ENCODE data around the gene ZNF319.
"Not testable (repeated sequence)": the region's sequence is repeated elsewhere in the genome, so short reads cannot be mapped to it uniquely, and the experiment has no call there.

ZNF319 gene

DNA sequence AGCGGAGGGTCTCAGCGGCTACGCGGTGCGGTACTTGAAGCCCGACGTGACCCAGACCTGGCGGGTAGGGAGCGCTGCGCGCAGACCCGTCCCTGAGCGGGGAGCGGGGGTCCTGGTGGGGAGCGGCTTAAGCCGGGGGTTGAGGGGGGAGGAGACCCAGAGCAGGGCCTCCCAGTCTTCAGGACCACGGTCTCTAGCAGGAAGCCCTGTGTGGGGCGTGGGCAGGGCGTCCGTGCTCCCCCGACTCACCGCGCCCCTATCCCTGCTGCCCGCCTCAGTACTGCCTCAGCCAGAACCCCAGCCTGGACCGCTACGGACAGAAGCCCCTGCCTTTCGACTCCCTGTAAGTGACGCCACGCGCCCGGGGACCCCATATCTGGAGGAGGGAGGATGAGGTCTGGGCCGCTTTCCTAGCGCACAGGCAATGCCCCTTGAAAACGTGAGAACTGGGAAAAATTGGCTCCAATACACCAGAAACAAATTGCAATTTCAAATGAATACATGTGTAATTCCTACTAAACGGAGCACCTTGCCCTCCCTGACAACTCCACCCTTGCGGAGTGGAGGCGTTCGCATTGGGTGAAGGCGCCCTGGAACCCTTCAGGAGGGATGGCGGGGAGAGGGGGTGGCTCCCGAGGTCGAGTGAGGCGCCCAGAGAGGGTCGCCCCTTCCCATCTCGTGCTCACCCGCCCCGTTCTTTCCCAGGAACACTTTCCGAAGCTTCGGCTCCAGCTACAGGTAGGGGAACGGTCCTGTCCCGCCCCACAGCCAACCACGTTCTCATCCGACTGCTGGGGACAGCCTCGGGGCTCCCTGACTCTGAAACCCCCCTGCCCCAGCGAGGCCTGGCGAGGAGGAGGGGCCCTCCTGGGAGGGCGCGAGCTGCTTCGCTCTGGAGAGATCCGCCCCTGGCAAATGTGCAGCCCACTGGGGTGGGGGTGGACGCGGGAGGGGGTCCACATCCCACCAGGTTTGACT, 15.0 kb downstream of the ZNF319 start:
- peak overlapping the region; percentile 79 for H3K4me3 ChIP-seq (ENCODE audit: low read depth, low read length)
- H2AFZ ChIP-seq (ENCODE audit: low read length, unreplicated experiment), result peak overlapping the region; percentile 84
- no peak overlapping the region for H3K27ac ChIP-seq (ENCODE audit: low read depth, low read length)

DNA sequence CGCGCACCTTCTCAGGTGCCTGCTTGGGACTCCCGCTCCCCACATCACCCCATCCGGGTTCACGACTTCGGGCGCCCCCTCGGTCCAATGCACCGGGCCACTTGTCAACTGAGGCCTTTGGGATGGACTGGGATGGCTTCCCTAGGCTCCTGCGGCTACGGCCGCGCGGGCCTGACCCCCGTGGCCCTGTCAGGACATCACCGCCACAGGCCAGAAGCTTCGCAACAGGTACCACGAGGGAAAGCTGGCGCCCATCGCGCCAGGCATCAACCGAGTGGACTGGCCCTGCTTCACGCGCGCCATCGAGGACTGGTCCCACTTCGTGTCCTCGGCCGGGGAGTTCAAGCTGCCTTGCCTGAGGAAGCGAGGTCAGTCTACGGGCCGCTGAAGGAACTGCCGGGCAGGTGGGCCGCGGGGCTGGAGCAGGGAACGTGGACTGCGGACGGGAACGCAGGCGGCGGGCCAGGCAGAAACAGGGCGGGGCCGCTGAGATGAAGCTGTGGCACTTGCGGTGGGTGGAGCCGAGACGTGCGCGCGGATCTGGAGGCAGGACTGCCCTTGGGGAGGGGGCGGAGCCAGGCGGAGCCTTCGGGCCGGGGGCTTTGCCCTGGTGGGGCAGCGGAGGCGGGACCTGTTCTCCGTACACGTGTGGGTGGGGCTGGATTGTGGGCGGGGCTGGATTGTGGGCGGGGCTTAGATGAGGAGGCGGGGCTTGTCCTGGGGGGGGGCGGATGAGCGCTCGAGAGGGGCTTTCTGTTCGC, 15.8 kb downstream of the ZNF319 start:
- Histone ChIP-seq H3K79me2 (ENCODE audit: control insufficient read depth, insufficient read depth, low read length, unreplicated experiment) (no peaks in the 10 kb centered on the region), H3K4me3 (ENCODE audit: low read depth, low read length) (peak overlapping the region; percentile 79), H3K27ac (ENCODE audit: low read depth, low read length) (no peak overlapping the region), H3K4me1 (ENCODE audit: control insufficient read depth, insufficient read depth, low read length, unreplicated experiment) (peaks cover 3% of the 10 kb centered on the region), H3K36me3 (ENCODE audit: insufficient read depth, low read length) (no peaks in the 10 kb centered on the region), H2AFZ (ENCODE audit: low read length, unreplicated experiment) (peak overlapping the region; percentile 84), H3K27me3 (ENCODE audit: insufficient read depth, low read length) (peaks cover 9% of the 10 kb centered on the region; the same call in 1 of the 2 replicates)

More for the DNA sequence above, 15.0 kb downstream of the ZNF319 start:
- Histone ChIP-seq H3K36me3 (ENCODE audit: insufficient read depth, low read length) (no peaks in the 10 kb centered on the region), H3K4me1 (ENCODE audit: control insufficient read depth, insufficient read depth, low read length, unreplicated experiment) (peaks cover 3% of the 10 kb centered on the region), H3K79me2 (ENCODE audit: control insufficient read depth, insufficient read depth, low read length, unreplicated experiment) (no peaks in the 10 kb centered on the region), H3K27me3 (ENCODE audit: insufficient read depth, low read length) (peaks cover 9% of the 10 kb centered on the region; the same call in 1 of the 2 replicates)

DNA sequence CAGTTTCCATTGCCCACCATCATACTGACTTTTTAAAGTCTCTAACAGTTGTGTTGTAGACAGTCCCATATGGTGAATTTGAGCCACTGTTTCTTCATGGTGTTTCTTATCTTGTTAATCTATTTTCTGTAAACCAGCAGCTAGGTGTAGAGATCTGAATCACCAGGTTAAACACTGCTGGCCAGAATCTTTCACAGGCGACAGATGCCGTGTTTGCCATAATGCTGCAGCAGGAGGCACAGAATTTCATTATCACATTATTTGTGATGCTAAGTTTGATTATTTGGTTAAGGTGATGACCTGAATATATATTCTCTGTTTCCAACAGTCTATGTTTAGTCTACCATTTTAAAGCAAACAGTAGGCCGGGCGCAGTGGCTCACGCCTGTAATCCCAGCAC, 18.1 kb downstream of the ZNF319 start:
- Histone ChIP-seq H3K27me3 (ENCODE audit: insufficient read depth, low read length) (peaks cover 9% of the 10 kb centered on the region; the same call in 1 of the 2 replicates), H3K36me3 (ENCODE audit: insufficient read depth, low read length) (no peaks in the 10 kb centered on the region), H2AFZ (ENCODE audit: low read length, unreplicated experiment) (no peak overlapping the region), H3K4me3 (ENCODE audit: low read depth, low read length) (no peak overlapping the region), H3K4me1 (ENCODE audit: control insufficient read depth, insufficient read depth, low read length, unreplicated experiment) (peaks cover 3% of the 10 kb centered on the region), H3K79me2 (ENCODE audit: control insufficient read depth, insufficient read depth, low read length, unreplicated experiment) (no peaks in the 10 kb centered on the region), H3K27ac (ENCODE audit: low read depth, low read length) (no peak overlapping the region)

DNA sequence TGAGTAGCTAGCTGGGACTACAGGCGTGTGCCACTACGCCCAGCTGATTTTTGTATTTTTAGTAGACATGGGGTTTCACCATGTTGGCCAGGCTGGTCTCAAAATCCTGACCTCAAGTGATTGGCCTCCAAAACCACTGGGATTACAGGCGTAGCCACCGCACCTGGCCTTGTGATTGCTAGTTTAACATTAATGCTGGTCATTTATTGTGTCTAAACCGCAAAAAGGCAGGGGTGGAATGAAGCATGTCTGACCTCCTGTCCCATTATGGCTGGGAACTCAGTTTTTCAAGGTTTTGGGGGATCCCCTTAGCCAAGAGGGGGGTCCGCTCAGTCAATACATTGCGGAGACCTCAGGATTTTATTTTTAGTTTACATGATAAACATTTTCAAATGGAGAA, 18.8 kb downstream of the ZNF319 start:
- H3K27ac ChIP-seq (ENCODE audit: low read depth, low read length), result no peak overlapping the region
- H3K79me2 ChIP-seq (ENCODE audit: control insufficient read depth, insufficient read depth, low read length, unreplicated experiment), result no peaks in the 10 kb centered on the region
- H3K27me3 ChIP-seq (ENCODE audit: insufficient read depth, low read length), result peaks cover 9% of the 10 kb centered on the region; the same call in 1 of the 2 replicates
- H3K4me3 ChIP-seq (ENCODE audit: low read depth, low read length), result no peak overlapping the region
- peaks cover 3% of the 10 kb centered on the region for H3K4me1 ChIP-seq (ENCODE audit: control insufficient read depth, insufficient read depth, low read length, unreplicated experiment)
- no peaks in the 10 kb centered on the region for H3K36me3 ChIP-seq (ENCODE audit: insufficient read depth, low read length)
- H2AFZ ChIP-seq (ENCODE audit: low read length, unreplicated experiment), result no peak overlapping the region

DNA sequence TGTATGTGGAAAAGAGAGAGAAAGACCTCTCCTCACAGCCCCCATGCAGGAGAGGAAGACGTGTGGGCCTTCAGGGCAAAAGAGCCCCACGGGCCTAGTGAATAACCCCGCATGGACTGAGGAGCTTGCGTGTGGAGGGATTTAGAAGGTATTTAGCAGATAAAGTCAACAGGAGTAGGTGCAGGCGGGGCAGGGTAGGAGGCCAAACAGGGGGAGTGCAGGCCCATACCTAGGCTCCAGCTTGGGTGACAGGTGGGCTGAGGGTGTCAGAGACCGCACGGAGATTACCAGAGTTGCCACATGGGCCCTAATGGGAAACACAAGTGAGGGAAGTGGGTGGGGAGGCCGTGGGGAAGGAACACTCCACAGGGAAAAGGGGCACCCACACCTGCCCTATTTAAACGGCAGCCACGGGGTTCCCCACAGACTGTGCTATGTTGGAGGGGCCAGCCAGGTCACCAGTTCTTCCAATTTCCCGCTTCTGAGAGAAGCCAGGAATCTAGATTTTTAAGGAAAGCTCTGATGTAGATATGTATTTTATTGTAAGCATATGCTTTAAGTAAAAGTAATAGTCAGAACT, 21.4 kb downstream of the ZNF319 start:
- Histone ChIP-seq H2AFZ (ENCODE audit: low read length, unreplicated experiment) (no peak overlapping the region), H3K4me1 (ENCODE audit: control insufficient read depth, insufficient read depth, low read length, unreplicated experiment) (no peaks in the 10 kb centered on the region), H3K27me3 (ENCODE audit: insufficient read depth, low read length) (no peaks in the 10 kb centered on the region), H3K79me2 (ENCODE audit: control insufficient read depth, insufficient read depth, low read length, unreplicated experiment) (no peaks in the 10 kb centered on the region), H3K36me3 (ENCODE audit: insufficient read depth, low read length) (no peaks in the 10 kb centered on the region), H3K27ac (ENCODE audit: low read depth, low read length) (no peak overlapping the region), H3K4me3 (ENCODE audit: low read depth, low read length) (no peak overlapping the region)

DNA sequence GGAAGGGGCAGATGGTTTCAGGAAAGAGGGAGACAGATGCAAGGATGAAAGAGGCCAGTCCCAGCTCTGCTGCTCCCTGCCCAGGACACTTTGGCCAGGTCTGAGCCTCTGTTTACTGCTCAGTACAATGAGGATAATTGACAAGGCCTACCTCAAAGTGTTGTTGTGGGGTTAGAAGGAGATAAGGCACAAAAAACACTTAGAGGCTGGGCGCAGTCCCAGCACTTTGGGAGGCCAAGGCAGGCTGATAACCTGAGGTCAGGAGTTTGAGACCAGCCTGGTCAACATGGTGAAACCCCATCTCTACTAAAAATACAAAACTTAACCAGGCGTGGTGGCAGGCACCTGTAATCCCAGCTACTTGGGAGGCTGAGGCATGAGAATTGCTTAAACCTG, 22.4 kb downstream of the ZNF319 start:
- H3K27me3 ChIP-seq (ENCODE audit: insufficient read depth, low read length); H3K4me1 ChIP-seq (ENCODE audit: control insufficient read depth, insufficient read depth, low read length, unreplicated experiment); H2AFZ ChIP-seq (ENCODE audit: low read length, unreplicated experiment); H3K27ac ChIP-seq (ENCODE audit: low read depth, low read length); H3K4me3 ChIP-seq (ENCODE audit: low read depth, low read length); H3K36me3 ChIP-seq (ENCODE audit: insufficient read depth, low read length); H3K79me2 ChIP-seq (ENCODE audit: control insufficient read depth, insufficient read depth, low read length, unreplicated experiment): not testable (repeated sequence)

DNA sequence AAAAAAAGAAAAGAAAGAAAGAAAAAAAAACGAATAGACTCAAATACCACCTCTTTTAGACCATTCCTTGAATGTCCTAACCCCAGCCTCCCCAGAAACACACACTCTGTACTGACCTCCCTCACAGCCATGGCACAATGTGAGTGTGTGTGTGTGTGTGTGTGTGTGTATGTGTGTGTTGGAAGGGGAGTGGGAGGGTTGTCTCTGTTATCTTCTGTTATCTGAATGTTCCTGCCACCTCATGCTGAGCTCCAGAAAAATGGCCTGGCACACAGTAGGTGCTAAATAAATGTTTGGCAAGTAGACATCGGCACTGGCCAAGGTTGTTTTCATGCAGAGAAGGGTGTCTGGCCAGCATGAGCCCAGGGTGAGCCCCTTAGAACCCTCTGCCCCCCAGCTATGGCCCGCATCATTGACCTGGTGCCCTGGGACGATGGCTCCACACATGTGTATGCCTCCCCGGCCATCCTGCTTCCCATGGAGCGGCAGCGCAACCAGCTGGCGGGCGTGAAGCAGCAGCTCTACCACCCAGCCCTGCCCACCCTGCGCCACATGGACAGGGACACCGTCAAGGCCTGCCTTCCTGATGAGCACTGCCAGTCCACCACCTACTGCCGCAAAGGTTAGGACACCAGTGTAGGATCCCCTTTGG, 22.9 kb downstream of the ZNF319 start:
- H3K4me1 ChIP-seq (ENCODE audit: control insufficient read depth, insufficient read depth, low read length, unreplicated experiment), result no peaks in the 10 kb centered on the region
- no peaks in the 10 kb centered on the region for H3K79me2 ChIP-seq (ENCODE audit: control insufficient read depth, insufficient read depth, low read length, unreplicated experiment)
- no peak overlapping the region for H2AFZ ChIP-seq (ENCODE audit: low read length, unreplicated experiment)
- no peaks in the 10 kb centered on the region for H3K36me3 ChIP-seq (ENCODE audit: insufficient read depth, low read length)
- H3K4me3 ChIP-seq (ENCODE audit: low read depth, low read length), result no peak overlapping the region
- H3K27me3 ChIP-seq (ENCODE audit: insufficient read depth, low read length), result no peaks in the 10 kb centered on the region
- H3K27ac ChIP-seq (ENCODE audit: low read depth, low read length), result no peak overlapping the region

DNA sequence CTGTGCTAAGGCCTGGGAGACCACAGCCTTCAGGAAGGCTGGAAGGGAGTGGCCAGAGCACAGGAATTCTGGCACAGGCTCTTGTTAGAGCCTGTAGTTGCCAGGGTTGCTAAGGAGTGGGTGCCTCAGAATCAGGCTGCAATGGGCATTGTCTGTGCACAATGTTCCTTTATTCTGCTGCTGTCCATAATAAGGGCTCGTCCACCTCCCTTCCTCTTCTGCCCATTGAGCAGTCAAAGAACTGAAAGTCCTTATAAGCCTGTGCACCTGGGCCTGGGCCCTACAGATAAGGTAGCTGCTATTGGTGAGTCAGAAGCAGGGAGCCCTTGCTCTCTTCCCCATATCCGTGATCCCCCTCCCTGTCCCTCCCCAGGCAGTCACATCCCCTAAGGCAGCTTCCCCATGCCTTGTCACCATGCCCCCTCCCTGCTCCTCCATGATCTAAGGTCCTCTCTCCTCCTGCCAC, 24.1 kb downstream of the ZNF319 start:
- no peaks in the 10 kb centered on the region for H3K36me3 ChIP-seq (ENCODE audit: insufficient read depth, low read length)
- no peak overlapping the region for H3K27ac ChIP-seq (ENCODE audit: low read depth, low read length)
- H3K4me3 ChIP-seq (ENCODE audit: low read depth, low read length), result no peak overlapping the region
- no peaks in the 10 kb centered on the region for H3K79me2 ChIP-seq (ENCODE audit: control insufficient read depth, insufficient read depth, low read length, unreplicated experiment)
- no peaks in the 10 kb centered on the region for H3K4me1 ChIP-seq (ENCODE audit: control insufficient read depth, insufficient read depth, low read length, unreplicated experiment)
- no peak overlapping the region for H2AFZ ChIP-seq (ENCODE audit: low read length, unreplicated experiment)
- no peaks in the 10 kb centered on the region for H3K27me3 ChIP-seq (ENCODE audit: insufficient read depth, low read length)

DNA sequence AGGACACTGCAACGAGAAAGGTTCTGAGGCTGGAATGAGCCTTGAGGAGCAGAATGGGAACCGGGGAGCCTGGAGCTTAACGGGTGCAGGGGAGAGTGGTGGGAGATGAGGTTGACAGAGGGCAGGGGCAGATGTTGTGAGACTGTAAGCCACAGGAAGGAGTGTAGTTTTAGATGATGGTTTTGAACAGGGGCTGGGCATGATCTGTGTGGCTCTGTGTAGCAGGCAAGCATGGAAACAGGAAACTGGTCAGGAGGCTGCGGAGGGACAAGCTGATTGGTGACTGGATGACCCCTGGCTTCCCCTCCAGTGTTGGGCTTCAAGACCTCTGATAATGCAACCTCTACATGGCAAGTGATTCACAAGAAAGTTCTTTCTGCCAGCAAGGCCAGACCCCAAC, 28.2 kb downstream of the ZNF319 start:
- H3K27me3 ChIP-seq (ENCODE audit: insufficient read depth, low read length), result peaks cover 8% of the 10 kb centered on the region; the same call in 1 of the 2 replicates
- no peak overlapping the region for H3K27ac ChIP-seq (ENCODE audit: low read depth, low read length)
- no peaks in the 10 kb centered on the region for H3K79me2 ChIP-seq (ENCODE audit: control insufficient read depth, insufficient read depth, low read length, unreplicated experiment)
- no peaks in the 10 kb centered on the region for H3K36me3 ChIP-seq (ENCODE audit: insufficient read depth, low read length)
- H3K4me3 ChIP-seq (ENCODE audit: low read depth, low read length), result no peak overlapping the region
- H3K4me1 ChIP-seq (ENCODE audit: control insufficient read depth, insufficient read depth, low read length, unreplicated experiment), result no peaks in the 10 kb centered on the region
- no peak overlapping the region for H2AFZ ChIP-seq (ENCODE audit: low read length, unreplicated experiment)

DNA sequence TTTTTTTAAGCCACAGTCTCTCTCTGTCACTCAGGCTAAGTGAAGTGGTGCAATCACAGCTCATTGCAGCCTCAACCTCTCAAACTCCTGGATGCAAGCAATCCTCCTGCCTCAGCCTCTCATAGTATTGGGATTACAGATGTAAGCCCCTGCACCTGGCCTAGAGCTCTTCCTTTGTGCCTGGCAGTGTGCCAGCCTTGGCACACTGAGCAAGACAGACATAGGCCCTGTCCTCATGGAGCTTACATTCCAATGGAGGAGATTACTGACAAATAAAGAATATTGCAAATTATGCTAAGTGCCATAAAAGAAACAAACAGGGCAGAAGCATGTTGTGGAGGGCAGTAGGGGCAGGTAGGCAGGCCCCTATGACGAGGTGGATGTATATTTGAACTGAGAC, 28.6 kb downstream of the ZNF319 start:
- Histone ChIP-seq H3K4me1 (ENCODE audit: control insufficient read depth, insufficient read depth, low read length, unreplicated experiment) (no peaks in the 10 kb centered on the region), H3K79me2 (ENCODE audit: control insufficient read depth, insufficient read depth, low read length, unreplicated experiment) (no peaks in the 10 kb centered on the region), H3K27ac (ENCODE audit: low read depth, low read length) (no peak overlapping the region), H3K4me3 (ENCODE audit: low read depth, low read length) (no peak overlapping the region), H2AFZ (ENCODE audit: low read length, unreplicated experiment) (no peak overlapping the region), H3K27me3 (ENCODE audit: insufficient read depth, low read length) (peaks cover 8% of the 10 kb centered on the region; the same call in 1 of the 2 replicates), H3K36me3 (ENCODE audit: insufficient read depth, low read length) (no peaks in the 10 kb centered on the region)
